ENCODE results near the gene NOL12. TPM values are rescaled to one million over a fixed set of nuclear protein-coding genes. Genes with fewer than 3 reads are reported as not detected.
A peak's percentile ranks its signal among the peaks of the same experiment; 100 is the strongest.

Gene NOL12
- polyA plus RNA-seq, 1 of the 3 experiments (the other 2 are of a cell fraction) = 52.2 TPM

DNA sequence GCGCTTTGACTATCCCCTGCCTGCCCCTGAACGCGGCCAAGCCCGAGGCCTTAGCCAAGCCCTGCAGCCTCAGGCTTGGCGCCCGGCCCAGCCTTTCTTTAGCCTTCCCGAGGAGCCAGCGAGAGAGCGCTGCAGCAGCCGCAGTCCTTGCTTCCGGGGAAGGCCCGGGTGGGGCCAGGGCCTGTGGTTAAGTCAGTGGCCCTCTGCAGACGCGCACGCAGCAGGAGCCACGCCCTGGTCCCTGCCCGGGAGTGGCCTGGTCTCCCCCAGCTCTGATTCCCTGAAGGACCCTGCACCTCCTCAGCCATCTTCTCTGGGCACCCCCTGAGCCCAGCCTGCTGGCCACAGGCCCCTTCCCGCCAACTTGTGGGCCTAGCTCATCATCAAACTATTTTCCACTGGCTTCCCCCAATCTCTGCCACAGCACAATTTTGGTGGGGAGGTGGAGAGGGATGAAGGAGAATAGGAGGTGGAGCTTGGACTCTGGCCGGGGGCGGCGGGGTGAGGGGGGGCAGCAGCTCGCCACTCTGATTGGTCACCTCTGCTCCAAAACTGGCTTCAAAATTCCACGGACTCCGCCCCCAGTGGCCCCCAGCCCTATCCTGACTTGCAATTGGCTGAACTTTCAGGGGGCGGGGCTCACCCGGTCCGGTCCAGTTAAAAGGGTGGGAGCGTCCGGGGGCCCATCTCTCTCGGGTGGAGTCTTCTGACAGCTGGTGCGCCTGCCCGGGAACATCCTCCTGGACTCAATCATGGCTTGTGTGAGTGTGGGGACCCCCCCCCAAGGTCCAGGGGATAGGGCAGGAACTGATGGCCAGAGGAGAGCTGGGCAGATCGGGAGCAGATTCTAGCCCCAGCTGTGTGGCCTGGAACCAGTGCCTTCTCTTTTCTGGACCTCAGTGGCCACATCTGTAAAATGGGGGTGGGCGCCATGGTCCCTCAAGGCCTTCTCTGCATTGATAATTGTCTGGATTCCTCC lies 10.9 kb upstream of the NOL12 start, which contains the start of gene LGALS1 (continued):
- TF ChIP-seq EP300 (IDR thresholded peaks at IDR 0.05; ENCODE audit: borderline replicate concordance in 1 of 2, low read depth in 1 of 2, low read length in 1 of 2) (no peak; a peak in 2 of 4 replicates), MEF2A (IDR thresholded peaks at IDR 0.05; ENCODE audit: borderline replicate concordance, low read depth) (no peak), SMC3 (IDR thresholded peaks at IDR 0.05; ENCODE audit: low read depth, low read length) (no peak), NFIC (IDR thresholded peaks at IDR 0.05; ENCODE audit: borderline replicate concordance) (peak; percentile 72), RAD21 (IDR thresholded peaks at IDR 0.05; ENCODE audit: low read length) (no peak), ELF1 (IDR thresholded peaks at IDR 0.05) (peak; percentile 71; the same call in 1 of the 2 replicates), FOXJ3 (CRISPR knock-in tag; IDR thresholded peaks at IDR 0.05) (no peak), RXRA (IDR thresholded peaks at IDR 0.05; ENCODE audit: borderline replicate concordance, low read depth) (no peak; the same call in 1 of the 2 replicates), RFX5 (IDR thresholded peaks at IDR 0.05; ENCODE audit: low read length) (no peak; the same call in 1 of the 2 replicates), TCF12 (IDR thresholded peaks at IDR 0.05) (peak; percentile 62), MXI1 (IDR thresholded peaks at IDR 0.05; ENCODE audit: low read depth, low read length) (peak; percentile 25; the same call in 1 of the 2 replicates), GABPA (IDR thresholded peaks at IDR 0.05; ENCODE audit: low read depth) (peak; percentile 48), JUND (IDR thresholded peaks at IDR 0.05) (peak; percentile 24), EZH2phosphoT487 (IDR thresholded peaks at IDR 0.05; ENCODE audit: borderline replicate concordance, low read depth) (no peak), TAF1 (IDR thresholded peaks at IDR 0.05; ENCODE audit: borderline replicate concordance, low read depth, low read length) (peak; percentile 84), FOSL2 (IDR thresholded peaks at IDR 0.05; ENCODE audit: borderline replicate concordance, low read depth) (peak; percentile 21; the same call in 1 of the 2 replicates)
- TF ChIP-seq, protein P1, sequence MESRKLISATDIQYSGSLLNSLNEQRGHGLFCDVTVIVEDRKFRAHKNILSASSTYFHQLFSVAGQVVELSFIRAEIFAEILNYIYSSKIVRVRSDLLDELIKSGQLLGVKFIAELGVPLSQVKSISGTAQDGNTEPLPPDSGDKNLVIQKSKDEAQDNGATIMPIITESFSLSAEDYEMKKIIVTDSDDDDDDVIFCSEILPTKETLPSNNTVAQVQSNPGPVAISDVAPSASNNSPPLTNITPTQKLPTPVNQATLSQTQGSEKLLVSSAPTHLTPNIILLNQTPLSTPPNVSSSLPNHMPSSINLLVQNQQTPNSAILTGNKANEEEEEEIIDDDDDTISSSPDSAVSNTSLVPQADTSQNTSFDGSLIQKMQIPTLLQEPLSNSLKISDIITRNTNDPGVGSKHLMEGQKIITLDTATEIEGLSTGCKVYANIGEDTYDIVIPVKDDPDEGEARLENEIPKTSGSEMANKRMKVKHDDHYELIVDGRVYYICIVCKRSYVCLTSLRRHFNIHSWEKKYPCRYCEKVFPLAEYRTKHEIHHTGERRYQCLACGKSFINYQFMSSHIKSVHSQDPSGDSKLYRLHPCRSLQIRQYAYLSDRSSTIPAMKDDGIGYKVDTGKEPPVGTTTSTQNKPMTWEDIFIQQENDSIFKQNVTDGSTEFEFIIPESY (IDR thresholded peaks at IDR 0.05; ENCODE audit: borderline replicate concordance, low read depth) = no peak
- TF ChIP-seq, protein P2, sequence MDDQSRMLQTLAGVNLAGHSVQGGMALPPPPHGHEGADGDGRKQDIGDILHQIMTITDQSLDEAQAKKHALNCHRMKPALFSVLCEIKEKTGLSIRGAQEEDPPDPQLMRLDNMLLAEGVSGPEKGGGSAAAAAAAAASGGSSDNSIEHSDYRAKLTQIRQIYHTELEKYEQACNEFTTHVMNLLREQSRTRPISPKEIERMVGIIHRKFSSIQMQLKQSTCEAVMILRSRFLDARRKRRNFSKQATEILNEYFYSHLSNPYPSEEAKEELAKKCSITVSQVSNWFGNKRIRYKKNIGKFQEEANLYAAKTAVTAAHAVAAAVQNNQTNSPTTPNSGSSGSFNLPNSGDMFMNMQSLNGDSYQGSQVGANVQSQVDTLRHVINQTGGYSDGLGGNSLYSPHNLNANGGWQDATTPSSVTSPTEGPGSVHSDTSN (IDR thresholded peaks at IDR 0.05) = peak; percentile 32
- TF ChIP-seq, protein P3, sequence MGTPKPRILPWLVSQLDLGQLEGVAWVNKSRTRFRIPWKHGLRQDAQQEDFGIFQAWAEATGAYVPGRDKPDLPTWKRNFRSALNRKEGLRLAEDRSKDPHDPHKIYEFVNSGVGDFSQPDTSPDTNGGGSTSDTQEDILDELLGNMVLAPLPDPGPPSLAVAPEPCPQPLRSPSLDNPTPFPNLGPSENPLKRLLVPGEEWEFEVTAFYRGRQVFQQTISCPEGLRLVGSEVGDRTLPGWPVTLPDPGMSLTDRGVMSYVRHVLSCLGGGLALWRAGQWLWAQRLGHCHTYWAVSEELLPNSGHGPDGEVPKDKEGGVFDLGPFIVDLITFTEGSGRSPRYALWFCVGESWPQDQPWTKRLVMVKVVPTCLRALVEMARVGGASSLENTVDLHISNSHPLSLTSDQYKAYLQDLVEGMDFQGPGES (IDR thresholded peaks at IDR 0.05; ENCODE audit: low read depth, low read length) = no peak; the same call in 1 of the 2 replicates
- TF ChIP-seq, protein P4, sequence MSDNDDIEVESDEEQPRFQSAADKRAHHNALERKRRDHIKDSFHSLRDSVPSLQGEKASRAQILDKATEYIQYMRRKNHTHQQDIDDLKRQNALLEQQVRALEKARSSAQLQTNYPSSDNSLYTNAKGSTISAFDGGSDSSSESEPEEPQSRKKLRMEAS (IDR thresholded peaks at IDR 0.05; ENCODE audit: low read depth) = peak; percentile 74

All from SK-N-SH (cell line).